Lower lobe of right lung (tissue), 2 donors: ENCODE results near the gene DDAH1. TPM values are rescaled to one million over a fixed set of nuclear protein-coding genes. Genes with fewer than 3 reads are reported as not detected.

ENCODE experiments used
- ATAC-seq, 2 donors: fragments of 200-7000 bp; cut with Tn5 transposase; one replicate each; pipeline ENCODE4 v1.9.1; 2020 to 2022; ENCODE audit warnings: mild to moderate bottlenecking in 2 of 2, moderate library complexity in 2 of 2
- DNase-seq: peaks from one replicate; pipeline ENCODE4 v3.0.0-alpha.2; 2020
- H3K27ac ChIP-seq: fragments of 200-600 bp; one replicate; pipeline ENCODE4 v1.8.0; 2022
- H3K27me3 ChIP-seq: fragments of 200-600 bp; one replicate; pipeline ENCODE4 v1.8.0; 2022; ENCODE audit warnings: low read depth
- H3K36me3 ChIP-seq: fragments of 200-600 bp; one replicate; pipeline ENCODE4 v1.8.0; 2022; ENCODE audit warnings: mild to moderate bottlenecking
- H3K4me1 ChIP-seq: fragments of 200-600 bp; one replicate; pipeline ENCODE4 v1.8.0; 2022
- H3K4me3 ChIP-seq: fragments of 200-600 bp; one replicate; pipeline ENCODE4 v1.8.0; 2022; ENCODE audit warnings: mild to moderate bottlenecking
- H3K9me3 ChIP-seq: fragments of 200-600 bp; one replicate; pipeline ENCODE4 v1.8.0; 2022
- intact Hi-C: fragments of 100-400 bp; cut with DNase I; formaldehyde crosslinking; loops from one replicate; pipeline ENCODE4 v1.11.0; 2022
- total RNA-seq: library from RNA; stranded (reverse); fragmentation: NEBNext Ultra II Directional; extraction: Animal tissue kit (Norgen Biotek cat#: 25700); gene quantifications from one replicate; pipeline ENCODE4 v1.2.1, GENCODE V29; 2021
- TF ChIP-seq, protein P1 (sequence below): fragments of 200-600 bp; IDR thresholded peaks from one replicate; pipeline ENCODE4 v1.8.0; 2022; ENCODE audit warnings: antibody characterized with exemption, mild to moderate bottlenecking
- donor health status: DM: no; HTN: yes; CAD: no; lungs with severe emphysema.

Gene DDAH1
- total RNA-seq, 1 donor from 2014 or later = 48.4 TPM

DNA sequence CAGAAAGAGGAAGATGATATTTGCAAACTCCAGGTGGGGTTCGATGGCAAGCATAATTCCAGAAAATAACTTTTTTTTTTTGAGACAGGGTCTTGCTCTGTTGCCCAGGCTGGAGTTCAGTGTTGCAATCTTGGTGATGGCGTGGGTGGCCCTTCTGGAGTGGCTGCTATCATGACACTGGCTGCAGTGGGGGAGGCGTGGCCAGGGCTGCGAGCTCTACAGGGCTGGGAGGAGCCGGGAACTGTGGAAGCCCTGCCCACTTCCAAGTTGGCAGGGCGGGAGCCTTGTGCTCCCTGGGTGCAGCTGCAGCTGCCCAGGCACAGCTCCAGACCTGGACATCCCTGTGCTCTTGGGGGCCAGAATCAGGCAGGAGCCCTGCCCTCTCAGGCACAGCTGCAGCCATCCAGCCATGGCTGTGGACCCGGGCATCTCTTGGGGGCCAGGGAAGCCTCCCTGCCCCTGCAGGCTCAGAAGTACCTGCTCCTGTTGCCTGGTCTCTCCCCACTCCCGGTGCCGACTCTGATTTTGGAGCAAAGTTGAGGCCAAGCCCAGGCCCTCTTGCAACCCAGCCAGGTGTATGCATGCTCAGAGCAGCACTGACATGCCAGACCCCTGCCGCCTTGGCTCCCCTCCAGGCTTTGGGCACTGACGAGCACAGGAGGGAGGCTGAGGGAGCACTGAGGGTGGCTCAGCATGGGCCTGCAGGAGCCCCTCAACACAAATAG is 181.3 kb downstream of the DDAH1 start:
- Histone ChIP-seq H3K9me3 (no peaks in the 10 kb centered on the region), H3K4me1 (peaks cover 12% of the 10 kb centered on the region), H3K4me3 (no peak overlapping the region), H3K36me3 (no peaks in the 10 kb centered on the region), H3K27ac (no peak overlapping the region), H3K27me3 (no peaks in the 10 kb centered on the region)
- TF ChIP-seq, protein P1, sequence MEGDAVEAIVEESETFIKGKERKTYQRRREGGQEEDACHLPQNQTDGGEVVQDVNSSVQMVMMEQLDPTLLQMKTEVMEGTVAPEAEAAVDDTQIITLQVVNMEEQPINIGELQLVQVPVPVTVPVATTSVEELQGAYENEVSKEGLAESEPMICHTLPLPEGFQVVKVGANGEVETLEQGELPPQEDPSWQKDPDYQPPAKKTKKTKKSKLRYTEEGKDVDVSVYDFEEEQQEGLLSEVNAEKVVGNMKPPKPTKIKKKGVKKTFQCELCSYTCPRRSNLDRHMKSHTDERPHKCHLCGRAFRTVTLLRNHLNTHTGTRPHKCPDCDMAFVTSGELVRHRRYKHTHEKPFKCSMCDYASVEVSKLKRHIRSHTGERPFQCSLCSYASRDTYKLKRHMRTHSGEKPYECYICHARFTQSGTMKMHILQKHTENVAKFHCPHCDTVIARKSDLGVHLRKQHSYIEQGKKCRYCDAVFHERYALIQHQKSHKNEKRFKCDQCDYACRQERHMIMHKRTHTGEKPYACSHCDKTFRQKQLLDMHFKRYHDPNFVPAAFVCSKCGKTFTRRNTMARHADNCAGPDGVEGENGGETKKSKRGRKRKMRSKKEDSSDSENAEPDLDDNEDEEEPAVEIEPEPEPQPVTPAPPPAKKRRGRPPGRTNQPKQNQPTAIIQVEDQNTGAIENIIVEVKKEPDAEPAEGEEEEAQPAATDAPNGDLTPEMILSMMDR = no peak
- intact Hi-C loops = no loop called here
- DNase-seq = peak; percentile 55
- peak; percentile 53 to 63 for ATAC-seq

DNA sequence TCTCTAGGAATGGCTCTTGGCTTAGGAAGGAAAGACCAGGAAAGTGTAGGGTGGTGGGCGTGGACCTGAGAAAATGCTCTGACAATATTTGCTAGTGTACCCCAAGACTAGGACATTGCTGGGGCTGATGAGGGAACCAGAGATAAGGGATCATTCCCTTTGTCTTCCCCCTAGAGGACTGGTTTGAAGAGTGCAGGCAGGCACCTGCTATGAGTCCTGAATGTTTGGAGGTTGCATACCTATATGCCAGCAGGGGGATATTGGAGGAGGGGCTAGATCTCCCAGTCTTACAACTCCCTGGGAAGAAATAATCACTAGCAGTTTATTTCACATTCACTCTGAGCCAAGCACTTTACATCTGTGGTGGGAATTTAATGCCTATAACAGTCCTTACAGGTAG is 182.5 kb downstream of the DDAH1 start:
- no peaks in the 10 kb centered on the region for H3K36me3 ChIP-seq
- no peaks in the 10 kb centered on the region for H3K9me3 ChIP-seq
- intact Hi-C loops = no loop called here
- H3K27ac ChIP-seq = no peak overlapping the region
- no peak overlapping the region for H3K4me3 ChIP-seq
- DNase-seq = no peak
- TF ChIP-seq, protein P1 = no peak
- no peak for ATAC-seq
- peaks cover 17% of the 10 kb centered on the region for H3K4me1 ChIP-seq
- H3K27me3 ChIP-seq = no peaks in the 10 kb centered on the region

DNA sequence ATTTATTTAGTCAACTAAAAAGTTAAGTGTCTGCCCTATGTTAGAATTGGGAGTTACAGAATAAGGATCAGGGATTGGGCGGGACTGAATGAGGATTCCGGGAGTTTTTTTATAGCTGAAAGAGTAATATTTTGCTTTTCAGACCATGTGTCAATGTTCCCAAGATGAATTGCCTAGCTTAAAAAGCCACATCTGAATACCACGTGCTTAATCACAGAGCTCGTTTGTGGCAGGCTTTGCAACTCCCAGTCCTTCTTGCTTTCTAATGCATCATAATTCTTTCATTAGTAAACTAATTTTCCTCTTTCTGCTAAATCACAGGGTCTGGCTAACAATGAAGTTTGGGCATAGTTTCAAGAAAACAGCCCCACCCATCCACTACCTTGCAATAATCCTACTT is 184.3 kb downstream of the DDAH1 start:
- Histone ChIP-seq H3K36me3 (no peaks in the 10 kb centered on the region), H3K27me3 (no peaks in the 10 kb centered on the region), H3K27ac (no peak overlapping the region), H3K9me3 (no peaks in the 10 kb centered on the region), H3K4me3 (no peak overlapping the region), H3K4me1 (peaks cover 24% of the 10 kb centered on the region)
- ATAC-seq = no peak
- TF ChIP-seq, protein P1 = no peak
- intact Hi-C loops = no loop called here
- no peak for DNase-seq

DNA sequence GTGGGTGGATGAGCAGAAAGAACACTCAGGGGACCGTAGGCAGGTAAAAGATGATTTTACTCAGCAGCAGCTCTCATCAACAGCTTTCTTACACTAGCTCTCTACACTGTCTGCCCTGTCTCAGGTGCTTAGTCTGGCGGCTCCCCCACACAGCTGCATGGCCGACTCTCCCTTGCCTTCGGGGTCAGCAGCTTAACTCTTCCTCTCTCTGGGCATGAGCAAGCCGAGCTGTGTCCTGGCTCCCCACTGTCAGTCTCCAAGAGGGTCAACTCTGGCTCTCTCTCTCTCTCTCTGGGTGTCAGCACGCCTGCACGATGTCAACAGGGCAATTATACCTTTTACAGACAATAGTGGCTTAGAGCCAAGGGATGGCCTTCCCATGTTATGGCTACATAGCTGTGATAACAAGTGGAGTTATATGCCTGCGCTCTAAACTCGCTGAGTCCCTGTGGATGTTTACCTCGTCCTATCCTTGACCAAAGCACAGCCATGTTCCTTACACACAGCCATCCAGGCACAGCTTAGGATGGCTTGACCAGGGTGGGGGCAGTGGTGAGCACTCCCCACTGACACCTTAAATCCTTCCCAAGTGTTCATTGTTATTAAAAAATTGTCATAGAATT is 185.4 kb downstream of the DDAH1 start:
- Histone ChIP-seq H3K36me3 (no peaks in the 10 kb centered on the region), H3K27me3 (no peaks in the 10 kb centered on the region), H3K27ac (peak overlapping the region; percentile 61), H3K4me1 (peaks cover 34% of the 10 kb centered on the region), H3K9me3 (no peaks in the 10 kb centered on the region), H3K4me3 (no peak overlapping the region)
- intact Hi-C loops = no loop called here
- DNase-seq (no peak), ATAC-seq (no peak)
- TF ChIP-seq, protein P1 = no peak

DNA sequence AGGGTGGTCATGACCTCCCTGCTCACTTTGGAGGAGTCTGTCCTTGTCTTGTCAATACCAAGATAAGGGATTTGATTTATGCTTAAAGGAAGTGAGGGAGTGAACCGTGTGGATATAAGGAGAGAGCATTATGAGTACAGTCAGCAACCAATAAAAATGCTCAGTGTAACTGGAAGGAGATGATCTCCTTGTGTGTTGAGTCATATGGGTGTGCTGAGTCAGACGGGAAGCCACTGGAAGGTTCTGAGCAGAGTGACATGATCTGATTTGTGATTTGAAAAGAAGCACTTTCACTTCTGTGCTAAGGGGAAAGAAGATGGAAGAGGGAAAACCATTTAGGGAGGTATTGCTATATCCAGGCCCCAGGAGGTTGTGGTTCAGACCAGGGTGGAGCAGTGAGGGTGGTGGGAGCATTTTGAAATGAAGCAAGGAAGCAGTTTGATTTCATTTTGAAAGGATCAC is 186.1 kb downstream of the DDAH1 start:
- Histone ChIP-seq H3K4me1 (peaks cover 41% of the 10 kb centered on the region), H3K27ac (peak overlapping the region; percentile 61), H3K36me3 (no peaks in the 10 kb centered on the region), H3K4me3 (no peak overlapping the region), H3K27me3 (no peaks in the 10 kb centered on the region), H3K9me3 (no peaks in the 10 kb centered on the region)
- ATAC-seq = no peak
- no peak for DNase-seq
- intact Hi-C loops = no loop called here
- TF ChIP-seq, protein P1 = no peak
